Mononuclear cell (primary cell): ENCODE measurements around the gene GINS3. TPM values are rescaled to one million over a fixed set of nuclear protein-coding genes. Genes with fewer than 3 reads are reported as not detected.

Experiments
- H3K27me3 ChIP-seq: 2 replicates; pipeline ENCODE4 v1.6.0; 2011; ENCODE audit warnings: low read length, control low read depth; ENCODE audit not compliant: insufficient read depth
- H3K4me1 ChIP-seq: 2 replicates; pipeline ENCODE4 v1.5.1; 2011; ENCODE audit warnings: mild to moderate bottlenecking, low read length, control low read depth; ENCODE audit not compliant: insufficient read depth
- H3K4me3 ChIP-seq: 2 replicates; pipeline ENCODE4 v1.5.1; 2011; ENCODE audit warnings: mild to moderate bottlenecking, low read length, moderate library complexity
- H3K9me3 ChIP-seq: 2 replicates; pipeline ENCODE4 v1.5.1; 2011; ENCODE audit warnings: low read depth, mild to moderate bottlenecking, control low read depth, low read length
- total RNA-seq: library from RNA; depleted of rRNA; stranded (reverse); fragments of >200 nt; gene quantifications from one replicate; pipeline ENCODE4 v1.2.3, GENCODE V29; 2012

Gene GINS3
- total RNA-seq, result 0.73 TPM

- peaks cover 5% of the 10 kb centered on the region for H3K4me1 ChIP-seq
- H3K9me3 ChIP-seq, result no peaks in the 10 kb centered on the region
- H3K27me3 ChIP-seq, result no peaks in the 10 kb centered on the region
- peak within 1 kb of the TSS; percentile 91 for H3K4me3 ChIP-seq
Observed at GRCh38 chr16:58392215-58393137, at the start of gene GINS3. GINS3 (plus strand) TSS chr16:58392471; CDS start chr16:58392602, 131 bp downstream.

DNA sequence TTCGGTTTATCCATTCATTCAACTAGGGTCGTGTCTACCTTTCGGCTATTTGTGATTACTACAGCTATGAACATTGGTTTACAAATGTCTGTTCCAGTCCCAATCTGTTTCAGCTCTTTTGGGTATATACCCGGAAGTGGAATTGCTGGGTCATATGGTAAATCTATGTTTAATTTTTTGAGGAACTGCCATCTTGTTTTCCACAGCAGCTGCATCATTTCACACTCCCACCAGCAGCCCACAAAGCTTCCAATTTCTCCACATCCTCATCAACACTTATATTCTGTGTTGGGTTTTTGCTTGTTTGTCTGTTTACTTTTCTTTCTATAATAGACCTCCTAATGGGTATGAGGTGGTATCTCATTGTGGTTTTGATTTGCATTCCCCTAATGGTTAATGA is 48.7 kb upstream of the GINS3 start:
- Histone ChIP-seq H3K27me3 (peaks cover 5% of the 10 kb centered on the region), H3K4me1 (no peaks in the 10 kb centered on the region), H3K4me3 (no peak overlapping the region), H3K9me3 (no peaks in the 10 kb centered on the region)

DNA sequence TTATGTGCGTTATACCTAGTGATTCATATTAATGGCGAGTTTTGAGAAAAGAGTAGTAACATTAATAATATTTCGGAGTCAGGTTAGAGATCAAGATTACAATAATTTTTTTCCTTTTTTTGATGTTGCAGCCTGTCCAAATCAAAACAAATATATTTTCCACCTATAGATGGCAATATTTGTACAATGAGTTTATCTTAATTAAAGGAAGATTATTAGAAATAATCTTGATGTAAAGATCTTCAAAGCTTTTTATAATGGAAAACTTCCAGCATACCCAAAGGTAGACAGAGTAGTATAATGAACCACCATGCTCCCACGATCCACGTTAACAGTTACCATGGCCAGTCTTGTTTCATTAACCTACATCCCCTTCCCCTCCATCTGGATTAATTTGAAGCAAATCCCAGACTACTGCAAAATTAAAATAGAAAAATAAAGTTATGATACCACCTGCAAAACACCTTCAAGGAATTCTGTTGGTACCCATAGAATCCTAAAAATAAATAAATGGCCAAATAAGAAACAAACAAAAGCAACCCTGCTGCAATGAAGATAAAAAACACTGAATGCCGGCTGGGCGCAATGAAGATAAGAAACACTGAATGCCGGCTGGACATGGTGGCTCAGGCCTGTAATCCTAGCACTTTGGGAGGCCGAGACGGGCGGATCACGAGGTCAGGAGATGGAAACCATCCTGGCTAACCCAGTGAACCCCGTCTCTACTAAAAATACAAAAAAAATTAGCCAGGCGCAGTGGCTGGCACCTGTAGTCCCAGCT is 46.5 kb upstream of the GINS3 start:
- Histone ChIP-seq H3K9me3 (no peaks in the 10 kb centered on the region), H3K27me3 (peaks cover 11% of the 10 kb centered on the region), H3K4me3 (no peak overlapping the region)

DNA sequence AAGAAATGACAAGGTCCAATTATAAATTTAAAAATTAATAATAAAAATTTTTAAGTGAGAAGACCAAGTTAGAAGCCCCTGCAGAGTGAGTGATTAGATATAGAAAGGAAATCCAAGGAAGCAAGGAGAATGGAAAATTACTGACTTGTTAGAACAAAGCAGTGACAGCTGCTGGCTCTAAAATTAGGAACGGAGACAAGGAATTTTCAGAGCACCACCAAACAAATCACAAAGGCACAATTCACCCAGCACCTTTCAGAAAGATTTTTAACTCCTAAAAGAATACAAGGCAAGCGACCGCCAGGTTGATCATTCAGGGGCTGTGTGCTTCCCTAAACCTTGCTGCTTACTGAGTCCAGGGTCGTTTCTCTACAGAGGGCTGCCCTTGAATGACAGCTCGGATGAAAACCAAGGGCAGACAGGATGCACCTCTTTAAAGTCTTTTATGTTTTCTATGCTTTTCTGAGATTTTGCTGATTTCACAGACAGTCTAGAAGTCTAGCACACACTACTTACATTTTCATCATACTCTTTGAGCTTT is 45.4 kb upstream of the GINS3 start:
- Histone ChIP-seq H3K9me3 (no peaks in the 10 kb centered on the region), H3K4me1 (no peaks in the 10 kb centered on the region), H3K4me3 (no peak overlapping the region), H3K27me3 (peaks cover 11% of the 10 kb centered on the region)

More for the DNA sequence above, 46.5 kb upstream of the GINS3 start:
- H3K4me1 ChIP-seq, result no peaks in the 10 kb centered on the region

DNA sequence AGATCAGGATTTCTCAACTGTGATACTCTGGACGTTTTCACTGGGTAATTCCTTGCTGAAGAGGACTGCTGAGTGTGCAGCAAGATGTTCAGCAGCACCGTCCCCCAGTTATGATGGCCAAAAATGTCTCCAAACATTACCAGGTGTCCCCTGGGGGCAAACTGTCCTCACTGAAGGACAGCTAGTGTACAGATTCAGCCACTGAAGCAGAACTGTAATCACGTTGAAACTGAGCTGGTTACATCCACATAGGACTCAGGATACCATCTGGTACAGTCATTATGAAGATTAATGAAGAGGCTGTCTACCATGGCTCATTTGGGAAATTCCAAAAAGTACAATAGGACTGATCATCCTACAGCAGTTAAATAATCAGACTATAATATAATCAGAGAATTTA is 43.3 kb upstream of the GINS3 start:
- H3K4me1 ChIP-seq, result no peaks in the 10 kb centered on the region
- peaks cover 11% of the 10 kb centered on the region for H3K27me3 ChIP-seq
- H3K9me3 ChIP-seq, result no peaks in the 10 kb centered on the region
- no peak overlapping the region for H3K4me3 ChIP-seq

- no peaks in the 10 kb centered on the region for H3K9me3 ChIP-seq
- no peaks in the 10 kb centered on the region for H3K4me1 ChIP-seq
- peaks cover 18% of the 10 kb centered on the region for H3K27me3 ChIP-seq
- no peak overlapping the region for H3K4me3 ChIP-seq
Observed at GRCh38 chr16:58352690-58353089, 39.6 kb upstream of the GINS3 start.

DNA sequence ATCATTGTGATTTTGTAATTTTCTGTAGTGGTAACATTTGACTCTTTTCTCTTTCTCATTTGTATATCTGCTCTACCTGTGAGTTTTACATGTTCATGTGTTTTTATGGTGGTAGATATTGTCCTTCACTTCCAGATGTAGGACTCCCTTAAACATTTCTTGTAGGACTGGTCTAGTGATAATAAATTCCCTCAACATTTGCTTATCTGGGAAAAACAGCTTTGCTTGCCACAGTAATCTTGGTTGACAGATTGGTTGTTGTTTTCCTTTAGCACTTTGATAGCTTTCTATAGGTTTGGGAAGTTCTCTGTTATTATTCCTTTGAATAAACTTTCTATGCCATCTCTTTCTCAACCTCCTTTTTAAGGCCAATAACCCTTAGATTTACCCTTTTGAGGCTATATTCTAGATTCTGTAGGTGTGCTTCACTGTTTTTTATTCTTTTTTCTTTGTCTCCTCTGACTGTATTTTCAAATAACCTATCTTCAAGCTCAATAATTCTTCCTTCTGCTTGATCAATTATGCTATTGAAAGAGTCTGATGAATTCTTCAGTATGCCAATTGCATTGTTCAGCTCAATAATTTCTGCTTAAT is 32.1 kb upstream of the GINS3 start:
- H3K4me1 ChIP-seq, result no peaks in the 10 kb centered on the region
- peaks cover 11% of the 10 kb centered on the region for H3K9me3 ChIP-seq
- H3K4me3 ChIP-seq, result no peak overlapping the region
- H3K27me3 ChIP-seq, result peaks cover 13% of the 10 kb centered on the region

DNA sequence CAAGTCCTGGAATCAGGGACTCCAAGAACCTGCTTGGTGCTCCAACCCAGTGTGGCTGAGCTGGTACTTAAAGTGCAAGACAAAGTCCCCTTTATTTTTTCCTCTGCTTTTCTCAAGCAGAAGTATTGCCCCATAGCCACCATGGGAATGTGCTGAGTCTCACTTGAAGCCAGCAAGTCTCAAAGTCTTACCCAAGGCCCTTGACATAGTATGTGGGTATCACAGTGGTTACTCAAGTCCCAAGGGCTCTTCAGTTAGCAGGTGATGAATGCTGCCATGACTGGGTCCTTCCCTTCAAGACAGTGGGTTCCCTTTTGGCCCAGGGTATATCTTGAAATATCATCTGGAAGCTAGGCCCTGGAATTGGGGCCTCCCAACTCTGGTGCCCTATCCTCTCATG is 30.5 kb upstream of the GINS3 start:
- Histone ChIP-seq H3K9me3 (peaks cover 11% of the 10 kb centered on the region), H3K4me1 (no peaks in the 10 kb centered on the region), H3K4me3 (no peak overlapping the region), H3K27me3 (peaks cover 6% of the 10 kb centered on the region)

GRCh38 chr16:58363746-58364393 is 28.4 kb upstream of the GINS3 start:
- H3K9me3 ChIP-seq, result peaks cover 11% of the 10 kb centered on the region
- H3K27me3 ChIP-seq, result peaks cover 8% of the 10 kb centered on the region
- no peak overlapping the region for H3K4me3 ChIP-seq
- no peaks in the 10 kb centered on the region for H3K4me1 ChIP-seq

DNA sequence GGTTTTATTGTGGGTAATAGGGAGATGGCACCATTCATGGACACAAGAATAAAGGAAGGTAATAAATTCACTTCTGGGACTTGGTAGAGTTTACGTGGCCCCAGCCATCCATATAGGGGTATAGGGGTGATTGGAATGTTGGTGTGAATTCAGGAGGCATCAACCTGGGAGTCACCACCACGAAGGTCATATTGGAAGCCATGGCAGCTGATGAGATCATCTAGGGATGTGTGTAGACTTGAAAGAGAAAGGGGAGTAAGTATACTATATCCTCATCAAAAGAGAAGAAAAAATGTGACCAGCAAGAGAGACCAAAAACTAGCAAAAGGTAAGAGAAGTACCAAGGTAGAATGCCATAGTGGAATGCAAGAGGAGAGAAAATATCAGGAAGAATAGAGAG is 26.6 kb upstream of the GINS3 start:
- H3K4me1 ChIP-seq, result no peaks in the 10 kb centered on the region
- H3K27me3 ChIP-seq, result peaks cover 12% of the 10 kb centered on the region
- no peaks in the 10 kb centered on the region for H3K9me3 ChIP-seq

GRCh38 chr16:58366247-58367031 is 25.8 kb upstream of the GINS3 start:
- Histone ChIP-seq H3K4me1 (no peaks in the 10 kb centered on the region), H3K4me3 (no peak overlapping the region), H3K27me3 (peaks cover 12% of the 10 kb centered on the region), H3K9me3 (no peaks in the 10 kb centered on the region)

More for the DNA sequence above, 26.6 kb upstream of the GINS3 start:
- H3K4me3 ChIP-seq, result no peak overlapping the region

GRCh38 chr16:58367252-58367651 is 25.0 kb upstream of the GINS3 start:
- no peak overlapping the region for H3K4me3 ChIP-seq
- peaks cover 20% of the 10 kb centered on the region for H3K27me3 ChIP-seq
- H3K9me3 ChIP-seq, result no peaks in the 10 kb centered on the region
- H3K4me1 ChIP-seq, result no peaks in the 10 kb centered on the region

DNA sequence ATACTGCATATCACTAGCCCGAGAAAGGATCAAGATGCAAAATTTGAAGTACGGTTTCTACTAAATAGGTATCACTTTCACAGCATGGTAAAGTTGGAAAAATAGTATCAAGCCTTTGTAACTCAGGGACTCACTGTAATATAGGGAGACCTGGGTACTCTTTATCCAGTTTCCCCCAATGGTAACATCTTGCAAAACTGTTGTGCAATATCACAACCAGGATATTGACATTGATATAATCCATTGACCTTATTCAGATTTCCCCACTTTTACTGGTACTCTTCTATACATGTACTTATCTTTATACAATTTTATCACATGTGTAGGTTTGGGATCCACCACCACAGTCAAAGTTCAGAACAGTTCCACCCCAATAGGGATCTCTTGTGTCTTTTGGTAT is 20.4 kb upstream of the GINS3 start:
- Histone ChIP-seq H3K27me3 (peaks cover 36% of the 10 kb centered on the region), H3K4me1 (no peaks in the 10 kb centered on the region), H3K9me3 (no peaks in the 10 kb centered on the region), H3K4me3 (no peak overlapping the region)

- Histone ChIP-seq H3K27me3 (peaks cover 28% of the 10 kb centered on the region), H3K9me3 (no peaks in the 10 kb centered on the region), H3K4me1 (no peaks in the 10 kb centered on the region), H3K4me3 (no peak overlapping the region)
Observed at GRCh38 chr16:58375386-58375785, 16.9 kb upstream of the GINS3 start.
